ENCODE results near the gene RRP9. TPM values are rescaled to one million over a fixed set of nuclear protein-coding genes. Genes with fewer than 3 reads are reported as not detected.
"Not testable (repeated sequence)": the region's sequence is repeated elsewhere in the genome, so short reads cannot be mapped to it uniquely, and the experiment has no call there.

RRP9 gene
- 17.6 TPM for polyA plus RNA-seq (ENCODE audit: insufficient read length)
- long read RNA-seq, donor 1, transcript RRP9-201 (15 exons, 1,578 nt), result major isoform, 5 of 5 reads
- long read RNA-seq, donor 1, partial matches to known transcripts, result 0 of 5 reads
- long read RNA-seq, donor 1, other reads (novel, unspliced or antisense), result 0 of 5 reads
- long read RNA-seq, donor 2, transcript RRP9-201 (15 exons, 1,578 nt), result major isoform, 5 of 5 reads
- long read RNA-seq, donor 2, partial matches to known transcripts, result 0 of 5 reads
- long read RNA-seq, donor 2, other reads (novel, unspliced or antisense), result 0 of 5 reads
- long read RNA-seq, donor 3, partial matches to known transcripts, result 0 of 4 reads
- long read RNA-seq, donor 3, other reads (novel, unspliced or antisense), result 0 of 4 reads
- long read RNA-seq, donor 4, result 0 reads
- long read RNA-seq, donor 5, transcript RRP9-201 (15 exons, 1,578 nt), result major isoform, 11 of 23 reads
- long read RNA-seq, donor 5, partial matches to known transcripts, result 12 of 23 reads
- long read RNA-seq, donor 5, other reads (novel, unspliced or antisense), result 0 of 23 reads
- long read RNA-seq, donor 6, partial matches to known transcripts, result 0 of 3 reads
- long read RNA-seq, donor 6, other reads (novel, unspliced or antisense), result 0 of 3 reads
- long read RNA-seq, donor 7, transcript RRP9-201 (15 exons, 1,578 nt), result major isoform, 11 of 11 reads
- long read RNA-seq, donor 7, partial matches to known transcripts, result 0 of 11 reads
- long read RNA-seq, donor 7, other reads (novel, unspliced or antisense), result 0 of 11 reads
- long read RNA-seq, donor 8, partial matches to known transcripts, result 0 of 2 reads
- long read RNA-seq, donor 8, other reads (novel, unspliced or antisense), result 0 of 2 reads

- DNase-seq, result peak; percentile 99
These were observed at the start of gene RRP9, which contains the start of gene PARP3 for GRCh38 chr3:51941798-51942602. RRP9 (minus strand) TSS chr3:51941904; CDS start chr3:51941867, 37 bp downstream. PARP3 (plus strand) TSS chr3:51942363; CDS start chr3:51943356, 993 bp downstream.

- not testable (repeated sequence) for DNase-seq
These were observed 48.8 kb upstream of the RRP9 start for GRCh38 chr3:51990501-51990971.

GRCh38 chr3:51988286-51989146 lies 46.8 kb upstream of the RRP9 start:
- no peak for DNase-seq

GRCh38 chr3:51987568-51987967 lies 45.9 kb upstream of the RRP9 start:
- no peak for DNase-seq

- DNase-seq, result no peak
These were observed 44.6 kb upstream of the RRP9 start for GRCh38 chr3:51986010-51986947.

GRCh38 chr3:51985063-51985462 lies 43.4 kb upstream of the RRP9 start:
- no peak for DNase-seq

- DNase-seq, result no peak
These were observed 42.6 kb upstream of the RRP9 start for GRCh38 chr3:51984269-51984647.

GRCh38 chr3:51983578-51984268 lies 42.0 kb upstream of the RRP9 start:
- no peak for DNase-seq

- DNase-seq, result peak; percentile 78
These were observed 41.3 kb upstream of the RRP9 start, which contains the start of gene ACY1 for GRCh38 chr3:51982838-51983577. ACY1 (plus strand) TSS chr3:51983535; CDS start chr3:51984065, 530 bp downstream.

- DNase-seq, result no peak
These were observed 40.7 kb upstream of the RRP9 start for GRCh38 chr3:51982352-51982837.

- DNase-seq, result no peak
These were observed 38.5 kb upstream of the RRP9 start for GRCh38 chr3:51980253-51980652.

- DNase-seq, result no peak
These were observed 36.4 kb upstream of the RRP9 start for GRCh38 chr3:51978143-51978502.

- DNase-seq, result no peak
These were observed 35.9 kb upstream of the RRP9 start for GRCh38 chr3:51977446-51978142.

GRCh38 chr3:51975852-51976549 lies 34.3 kb upstream of the RRP9 start:
- peak; percentile 69 for DNase-seq

GRCh38 chr3:51974963-51975851 lies 33.5 kb upstream of the RRP9 start, which contains the start of gene ABHD14A:
ABHD14A (plus strand) TSS chr3:51975064; CDS start chr3:51975136, 72 bp downstream.
- DNase-seq, result no peak

Measured in left kidney (tissue), 8 donors.